SK-N-SH treated with all-trans-retinoic acid at 6 μM for 48 hours (cell line): ENCODE measurements around the gene DCLK1.

Experiments used
- ARNTL ChIP-seq: fragments of 450-650 bp; formaldehyde crosslinking; IDR thresholded peaks from 2 replicates; pipeline ENCODE4 v1.5.0; 2020; ENCODE audit warnings: low read depth, mild to moderate bottlenecking, moderate library complexity, borderline replicate concordance
- ISL1 ChIP-seq: fragments of 250-450 bp; sonication (Bioruptor Pico); IDR thresholded peaks from 2 replicates; pipeline ENCODE4 v2.1.2; 2022; ENCODE audit warnings: mild to moderate bottlenecking, moderate library complexity
- POU6F1 ChIP-seq: fragments of 250-450 bp; sonication (Bioruptor Pico); IDR thresholded peaks from 2 replicates; pipeline ENCODE4 v1.8.0; 2021; ENCODE audit warnings: low read depth, mild to moderate bottlenecking, moderate library complexity, borderline replicate concordance
- PPARA ChIP-seq: fragments of 250-450 bp; sonication (Bioruptor Pico); IDR thresholded peaks from 2 replicates; pipeline ENCODE4 v1.5.0; 2020; ENCODE audit warnings: mild to moderate bottlenecking, borderline replicate concordance
- RARB ChIP-seq: fragments of 250-450 bp; sonication (Bioruptor Pico); IDR thresholded peaks from 2 replicates; pipeline ENCODE4 v1.8.0; 2021; ENCODE audit warnings: mild to moderate bottlenecking, moderate library complexity
- TCF4 ChIP-seq: fragments of 250-450 bp; sonication (Bioruptor Pico); IDR thresholded peaks from 2 replicates; pipeline ENCODE4 v1.8.0; 2021; ENCODE audit warnings: mild to moderate bottlenecking, moderate library complexity, borderline replicate concordance
- TOX ChIP-seq: fragments of 250-450 bp; sonication (Bioruptor Pico); IDR thresholded peaks from 2 replicates; pipeline ENCODE4 v1.8.0; 2021; ENCODE audit warnings: mild to moderate bottlenecking, moderate library complexity, borderline replicate concordance
- ZC3H10 ChIP-seq: fragments of 250-450 bp; sonication (Bioruptor Pico); IDR thresholded peaks from 2 replicates; pipeline ENCODE4 v1.5.1; 2021; ENCODE audit warnings: mild to moderate bottlenecking, moderate library complexity
- ZFP3 ChIP-seq: fragments of 250-450 bp; sonication (Bioruptor Pico); IDR thresholded peaks from 2 replicates; pipeline ENCODE4 v1.5.0; 2020; ENCODE audit warnings: mild to moderate bottlenecking, moderate library complexity
- ZFP30 ChIP-seq: fragments of 450-650 bp; formaldehyde crosslinking; IDR thresholded peaks from 2 replicates; pipeline ENCODE4 v1.5.0; 2022; ENCODE audit warnings: mild to moderate bottlenecking, moderate library complexity
- ZNF70 ChIP-seq: fragments of 450-650 bp; formaldehyde crosslinking; IDR thresholded peaks from 2 replicates; pipeline ENCODE4 v1.5.0; 2020; ENCODE audit warnings: mild to moderate bottlenecking, moderate library complexity
- TF ChIP-seq, protein P1 (sequence below): fragments of 250-450 bp; sonication (Bioruptor Pico); IDR thresholded peaks from 2 replicates; pipeline ENCODE4 v1.5.1; 2021; ENCODE audit warnings: mild to moderate bottlenecking, moderate library complexity
- TF ChIP-seq, protein P2 (sequence below): fragments of 250-450 bp; sonication (Bioruptor Pico); IDR thresholded peaks from 2 replicates; pipeline ENCODE4 v1.8.0; 2020; ENCODE audit warnings: mild to moderate bottlenecking, moderate library complexity, borderline replicate concordance

GRCh38 chr13:36000028-36000427, 131.2 kb downstream of the DCLK1 start:
- TF ChIP-seq, protein P1, sequence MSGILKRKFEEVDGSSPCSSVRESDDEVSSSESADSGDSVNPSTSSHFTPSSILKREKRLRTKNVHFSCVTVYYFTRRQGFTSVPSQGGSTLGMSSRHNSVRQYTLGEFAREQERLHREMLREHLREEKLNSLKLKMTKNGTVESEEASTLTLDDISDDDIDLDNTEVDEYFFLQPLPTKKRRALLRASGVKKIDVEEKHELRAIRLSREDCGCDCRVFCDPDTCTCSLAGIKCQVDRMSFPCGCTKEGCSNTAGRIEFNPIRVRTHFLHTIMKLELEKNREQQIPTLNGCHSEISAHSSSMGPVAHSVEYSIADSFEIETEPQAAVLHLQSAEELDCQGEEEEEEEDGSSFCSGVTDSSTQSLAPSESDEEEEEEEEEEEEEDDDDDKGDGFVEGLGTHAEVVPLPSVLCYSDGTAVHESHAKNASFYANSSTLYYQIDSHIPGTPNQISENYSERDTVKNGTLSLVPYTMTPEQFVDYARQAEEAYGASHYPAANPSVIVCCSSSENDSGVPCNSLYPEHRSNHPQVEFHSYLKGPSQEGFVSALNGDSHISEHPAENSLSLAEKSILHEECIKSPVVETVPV, result no peak
- TF ChIP-seq ZNF70 (CRISPR knock-in tag) (no peak), ZC3H10 (CRISPR knock-in tag) (no peak), TOX (no peak), ZFP30 (CRISPR knock-in tag) (no peak), ISL1 (CRISPR knock-in tag) (no peak), POU6F1 (CRISPR knock-in tag) (no peak), ZFP3 (CRISPR knock-in tag) (no peak), TCF4 (no peak), RARB (no peak), PPARA (CRISPR knock-in tag) (no peak), ARNTL (CRISPR knock-in tag) (no peak)
- TF ChIP-seq, protein P2, sequence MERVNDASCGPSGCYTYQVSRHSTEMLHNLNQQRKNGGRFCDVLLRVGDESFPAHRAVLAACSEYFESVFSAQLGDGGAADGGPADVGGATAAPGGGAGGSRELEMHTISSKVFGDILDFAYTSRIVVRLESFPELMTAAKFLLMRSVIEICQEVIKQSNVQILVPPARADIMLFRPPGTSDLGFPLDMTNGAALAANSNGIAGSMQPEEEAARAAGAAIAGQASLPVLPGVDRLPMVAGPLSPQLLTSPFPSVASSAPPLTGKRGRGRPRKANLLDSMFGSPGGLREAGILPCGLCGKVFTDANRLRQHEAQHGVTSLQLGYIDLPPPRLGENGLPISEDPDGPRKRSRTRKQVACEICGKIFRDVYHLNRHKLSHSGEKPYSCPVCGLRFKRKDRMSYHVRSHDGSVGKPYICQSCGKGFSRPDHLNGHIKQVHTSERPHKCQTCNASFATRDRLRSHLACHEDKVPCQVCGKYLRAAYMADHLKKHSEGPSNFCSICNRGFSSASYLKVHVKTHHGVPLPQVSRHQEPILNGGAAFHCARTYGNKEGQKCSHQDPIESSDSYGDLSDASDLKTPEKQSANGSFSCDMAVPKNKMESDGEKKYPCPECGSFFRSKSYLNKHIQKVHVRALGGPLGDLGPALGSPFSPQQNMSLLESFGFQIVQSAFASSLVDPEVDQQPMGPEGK, result no peak
